ENCODE results near the gene ZCCHC24. TPM values are rescaled to one million over a fixed set of nuclear protein-coding genes. Genes with fewer than 3 reads are reported as not detected.
A peak's percentile ranks its signal among the peaks of the same experiment; 100 is the strongest.
"Not testable (repeated sequence)": the region's sequence is repeated elsewhere in the genome, so short reads cannot be mapped to it uniquely, and the experiment has no call there.

Gene ZCCHC24
- total RNA-seq, 3 donors from 2014 or later = 5.6 to 125 (median 22.8) TPM

DNA sequence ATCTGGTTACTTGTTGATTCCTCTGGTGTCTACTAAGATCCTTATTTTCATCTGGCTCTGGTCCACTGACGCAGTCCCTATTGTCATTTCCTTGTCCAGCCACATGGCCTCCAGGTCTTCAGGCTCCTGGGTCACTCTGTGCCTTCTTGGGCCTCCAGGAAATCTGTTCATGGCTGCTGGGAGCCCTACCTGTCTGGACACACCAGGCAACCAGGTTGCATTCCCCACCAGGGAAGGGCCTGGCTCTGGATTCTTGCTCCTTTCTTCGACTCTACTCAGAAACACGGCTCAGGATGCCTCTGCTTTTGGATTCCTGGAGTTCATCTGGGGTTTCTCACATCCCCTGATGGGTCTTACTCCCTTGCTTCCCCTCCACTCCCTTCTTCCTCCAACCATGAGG is 106.2 kb downstream of the ZCCHC24 start:
- DNase-seq (no peak), ATAC-seq (no peak)
- TF ChIP-seq, protein P1, sequence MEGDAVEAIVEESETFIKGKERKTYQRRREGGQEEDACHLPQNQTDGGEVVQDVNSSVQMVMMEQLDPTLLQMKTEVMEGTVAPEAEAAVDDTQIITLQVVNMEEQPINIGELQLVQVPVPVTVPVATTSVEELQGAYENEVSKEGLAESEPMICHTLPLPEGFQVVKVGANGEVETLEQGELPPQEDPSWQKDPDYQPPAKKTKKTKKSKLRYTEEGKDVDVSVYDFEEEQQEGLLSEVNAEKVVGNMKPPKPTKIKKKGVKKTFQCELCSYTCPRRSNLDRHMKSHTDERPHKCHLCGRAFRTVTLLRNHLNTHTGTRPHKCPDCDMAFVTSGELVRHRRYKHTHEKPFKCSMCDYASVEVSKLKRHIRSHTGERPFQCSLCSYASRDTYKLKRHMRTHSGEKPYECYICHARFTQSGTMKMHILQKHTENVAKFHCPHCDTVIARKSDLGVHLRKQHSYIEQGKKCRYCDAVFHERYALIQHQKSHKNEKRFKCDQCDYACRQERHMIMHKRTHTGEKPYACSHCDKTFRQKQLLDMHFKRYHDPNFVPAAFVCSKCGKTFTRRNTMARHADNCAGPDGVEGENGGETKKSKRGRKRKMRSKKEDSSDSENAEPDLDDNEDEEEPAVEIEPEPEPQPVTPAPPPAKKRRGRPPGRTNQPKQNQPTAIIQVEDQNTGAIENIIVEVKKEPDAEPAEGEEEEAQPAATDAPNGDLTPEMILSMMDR (IDR thresholded peaks at IDR 0.05) = no peak
- no peaks in the 10 kb centered on the region for H3K9me3 ChIP-seq
- peaks cover 5% of the 10 kb centered on the region for H3K4me1 ChIP-seq (ENCODE audit: low read depth)
- H3K36me3 ChIP-seq (ENCODE audit: low read depth) = no peaks in the 10 kb centered on the region
- H3K4me3 ChIP-seq = no peak overlapping the region
- intact Hi-C loops (cut with DNase I, micrococcal nuclease) = no loop called here

DNA sequence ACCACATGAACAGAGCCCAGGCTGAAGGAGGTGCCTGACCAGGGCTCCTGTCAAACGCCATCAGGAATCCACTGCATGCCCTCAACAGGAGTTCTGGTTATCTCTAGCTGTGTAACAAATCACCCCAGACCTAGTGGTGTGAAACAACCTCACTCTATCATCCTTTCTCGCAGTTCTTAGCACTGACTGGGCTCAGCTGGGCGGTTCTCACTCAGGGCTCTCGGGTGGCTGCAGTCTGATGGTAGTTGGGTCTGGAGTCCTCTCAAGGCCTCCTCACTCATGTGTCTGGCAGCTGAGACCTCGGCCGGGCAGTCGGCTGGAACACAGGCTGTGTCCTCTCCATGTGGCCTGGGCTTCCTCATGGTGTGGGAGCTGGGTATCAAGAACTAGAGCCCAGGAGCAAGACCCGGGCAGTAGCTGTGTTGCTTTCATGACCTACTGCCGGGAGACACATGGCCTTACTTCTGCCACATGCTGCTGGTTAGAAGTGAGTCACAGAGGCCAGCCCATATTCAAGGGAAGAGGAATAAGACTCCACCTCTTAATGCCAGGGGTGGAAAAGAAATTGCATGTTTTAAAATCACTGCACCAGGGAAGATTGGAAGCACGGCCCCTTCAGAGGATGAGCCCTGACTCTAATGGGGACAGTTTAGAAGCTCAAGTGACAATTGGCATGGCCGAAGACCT is 107.5 kb downstream of the ZCCHC24 start:
- H3K9me3 ChIP-seq; DNase-seq; H3K36me3 ChIP-seq (ENCODE audit: low read depth); H3K4me1 ChIP-seq (ENCODE audit: low read depth); ATAC-seq; H3K4me3 ChIP-seq; intact Hi-C loops (cut with DNase I, micrococcal nuclease): not testable (repeated sequence)

DNA sequence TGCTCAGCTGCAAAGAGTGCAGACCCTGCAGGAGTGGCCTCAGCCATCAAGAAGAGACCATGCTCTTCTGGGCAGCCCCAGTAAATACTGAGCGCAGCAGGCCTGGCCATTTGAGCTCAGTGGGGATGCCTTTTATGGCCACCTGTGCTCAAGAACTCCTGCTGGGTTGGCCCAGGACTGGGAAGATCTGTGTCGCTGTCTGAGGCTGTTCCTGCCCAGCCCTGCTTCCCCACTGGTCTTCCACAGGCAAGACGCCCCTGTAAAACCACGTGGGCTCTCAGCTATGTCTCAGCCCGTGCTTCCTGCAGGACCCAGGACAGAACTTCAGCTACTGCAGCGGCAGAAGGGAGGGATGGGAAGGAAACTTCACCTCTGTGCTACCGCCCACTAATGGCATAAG is 108.7 kb downstream of the ZCCHC24 start:
- H3K9me3 ChIP-seq = no peaks in the 10 kb centered on the region
- no peak overlapping the region for H3K4me3 ChIP-seq
- TF ChIP-seq, protein P1 (IDR thresholded peaks at IDR 0.05) = no peak
- DNase-seq = no peak
- ATAC-seq = no peak
- no peaks in the 10 kb centered on the region for H3K4me1 ChIP-seq (ENCODE audit: low read depth)
- no peaks in the 10 kb centered on the region for H3K36me3 ChIP-seq (ENCODE audit: low read depth)
- intact Hi-C loops (cut with DNase I, micrococcal nuclease) = no loop called here

DNA sequence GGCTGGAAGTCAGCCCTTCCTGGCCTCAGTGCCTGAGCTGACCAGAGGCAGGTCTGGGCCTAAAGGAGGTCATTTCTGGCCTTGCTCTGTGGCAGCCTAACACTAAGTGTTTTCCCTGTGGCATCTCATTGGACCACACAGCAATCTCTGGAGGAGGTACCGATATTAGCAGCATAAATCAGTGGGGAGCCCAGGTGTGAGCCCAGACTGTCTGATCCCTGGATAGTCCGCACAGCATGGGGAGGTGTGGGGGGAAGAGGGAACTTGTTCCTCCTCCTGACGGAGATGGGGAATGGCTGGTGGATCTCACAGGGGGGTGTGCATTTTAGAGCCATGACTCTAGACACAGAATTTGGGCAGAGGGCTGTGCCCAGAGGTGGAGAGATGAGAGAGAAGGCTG is 109.1 kb downstream of the ZCCHC24 start:
- DNase-seq (no peak), ATAC-seq (no peak)
- Histone ChIP-seq H3K4me1 (ENCODE audit: low read depth) (no peaks in the 10 kb centered on the region), H3K4me3 (no peak overlapping the region), H3K36me3 (ENCODE audit: low read depth) (no peaks in the 10 kb centered on the region), H3K9me3 (no peaks in the 10 kb centered on the region)
- intact Hi-C loops (cut with DNase I, micrococcal nuclease) = no loop called here
- TF ChIP-seq, protein P1 (IDR thresholded peaks at IDR 0.05) = no peak

DNA sequence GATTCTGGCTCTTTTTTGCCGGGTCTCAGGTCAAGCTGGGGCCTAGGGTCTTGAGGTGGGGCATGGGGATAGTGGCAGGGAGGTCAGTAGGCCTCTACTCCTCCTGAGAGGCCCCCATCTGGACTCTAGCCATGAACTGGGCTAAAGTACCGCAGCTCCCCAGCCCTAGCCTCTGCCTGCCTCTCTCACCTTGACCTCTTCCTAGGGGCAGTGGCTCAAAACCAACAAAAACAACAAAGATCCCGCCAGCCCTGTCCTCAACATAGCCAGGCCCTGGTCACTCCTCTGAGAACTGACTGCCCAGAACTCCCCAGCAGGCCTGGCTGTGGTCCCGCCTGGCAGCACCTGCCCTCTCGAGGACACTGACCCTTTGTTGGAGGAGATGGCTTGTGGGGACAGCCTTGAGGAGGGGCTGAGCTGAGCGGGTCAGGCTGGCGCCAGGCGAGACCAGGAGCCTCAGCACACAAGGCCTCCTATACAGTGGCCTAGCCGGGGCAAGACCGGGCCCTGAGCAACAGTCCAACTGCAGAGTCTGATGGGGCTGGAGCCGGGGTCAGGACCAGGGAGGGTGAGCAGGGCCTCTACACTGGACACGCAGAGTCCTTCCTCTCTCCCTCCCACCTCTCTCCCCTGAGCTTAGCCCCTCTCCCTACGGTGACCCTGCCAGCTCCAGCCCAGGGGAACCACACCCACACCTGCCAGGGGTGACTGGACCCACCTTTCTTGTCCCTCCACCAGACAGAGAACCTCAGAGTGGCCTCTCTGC is 109.8 kb downstream of the ZCCHC24 start:
- no peaks in the 10 kb centered on the region for H3K9me3 ChIP-seq
- TF ChIP-seq, protein P1 (IDR thresholded peaks at IDR 0.05) = no peak
- peak; percentile 9 for ATAC-seq
- DNase-seq = peak in 1 of 3 donors; percentile 33
- H3K4me3 ChIP-seq = no peak overlapping the region
- H3K4me1 ChIP-seq (ENCODE audit: low read depth) = no peaks in the 10 kb centered on the region
- no peaks in the 10 kb centered on the region for H3K36me3 ChIP-seq (ENCODE audit: low read depth)
- intact Hi-C loops (cut with DNase I, micrococcal nuclease) = no loop called here

DNA sequence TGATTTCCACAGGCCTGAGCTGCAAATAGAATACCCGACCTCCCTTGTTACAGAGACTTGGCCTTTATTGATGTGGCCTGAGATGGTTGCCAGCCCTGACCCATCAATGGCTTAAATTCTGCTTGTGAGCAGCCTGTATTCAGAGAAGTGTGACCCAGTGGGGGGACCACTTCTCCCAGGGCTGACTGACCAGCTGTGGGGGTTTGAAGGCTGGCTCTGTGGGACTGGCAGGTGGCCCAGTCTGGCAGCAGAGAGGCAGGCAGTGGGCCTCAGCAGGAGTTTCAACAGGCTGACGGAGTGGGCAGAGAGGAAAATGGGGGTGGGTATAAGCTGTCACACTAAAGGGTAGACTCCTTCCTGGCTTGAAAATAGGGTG is 110.3 kb downstream of the ZCCHC24 start:
- DNase-seq (peak in 1 of 3 donors; percentile 22), ATAC-seq (no peak)
- H3K9me3 ChIP-seq = no peaks in the 10 kb centered on the region
- H3K4me3 ChIP-seq = no peak overlapping the region
- no peaks in the 10 kb centered on the region for H3K36me3 ChIP-seq (ENCODE audit: low read depth)
- H3K4me1 ChIP-seq (ENCODE audit: low read depth) = no peaks in the 10 kb centered on the region
- intact Hi-C loops (cut with DNase I, micrococcal nuclease) = no loop called here
- TF ChIP-seq, protein P1 (IDR thresholded peaks at IDR 0.05) = no peak
